ENCODE results near the gene MACF1. TPM values are rescaled to one million over a fixed set of nuclear protein-coding genes. Genes with fewer than 3 reads are reported as not detected.

The MACF1 gene
- total and polyA plus RNA-seq, 4 donors: 23.3 to 216 (median 51.2) TPM

DNA sequence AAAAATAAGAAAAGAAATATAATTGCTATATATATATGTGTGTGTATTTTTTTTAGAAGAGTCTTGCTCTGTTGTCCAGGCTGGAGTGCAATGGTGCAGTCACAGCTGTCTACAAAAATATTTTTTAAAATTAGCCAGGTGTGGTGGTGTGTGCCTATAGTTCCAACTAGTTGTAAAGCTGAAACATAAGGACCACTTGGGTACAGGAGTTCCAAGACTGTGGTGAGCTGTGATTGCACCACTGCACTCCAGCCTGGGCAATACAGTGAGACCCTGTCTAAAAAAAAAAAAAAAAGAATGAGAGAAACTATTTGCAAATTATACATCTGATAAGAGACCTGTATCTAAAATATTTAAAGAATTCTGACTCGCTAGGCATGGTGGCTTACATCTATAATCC is 328.9 kb downstream of the MACF1 start:
- 97% methylated on average over 1 of the region's 1 CpG for WGBS
- no peaks in the 10 kb centered on the region for H3K4me1 ChIP-seq (ENCODE audit: control insufficient read depth in 4 of 4, insufficient read depth in 4 of 4, low read length in 3 of 4)
- TF ChIP-seq HNF4A (conservative IDR thresholded peaks at IDR 0.05) (no peak), HNF4G (IDR thresholded peaks at IDR 0.05) (no peak), FOXA2 (IDR thresholded peaks at IDR 0.05) (no peak), EGR1 (IDR thresholded peaks at IDR 0.05; ENCODE audit: low read depth in 2 of 2) (no peak), NR2F2 (IDR thresholded peaks at IDR 0.05) (no peak)

More for the DNA sequence above, 328.9 kb downstream of the MACF1 start:
- Histone ChIP-seq H3K9ac (ENCODE audit: low read depth in 1 of 2, low read length in 2 of 2) (no peak overlapping the region), H3K27ac (ENCODE audit: low read depth in 1 of 2, low read length in 2 of 2) (no peak overlapping the region), H3K9me3 (ENCODE audit: control insufficient read depth in 4 of 4, low read length in 3 of 4) (no peaks in the 10 kb centered on the region), H3K36me3 (ENCODE audit: control insufficient read depth in 4 of 4, insufficient read depth in 3 of 4, low read depth in 1 of 4, low read length in 3 of 4) (peaks cover 6 to 36% (median 10%) of the 10 kb centered on the region in 4 donors), H3K27me3 (ENCODE audit: control insufficient read depth in 4 of 4, insufficient read depth in 4 of 4, low read length in 3 of 4) (no peaks in the 10 kb centered on the region), H3K4me3 (ENCODE audit: low read depth in 1 of 3, low read length in 3 of 3) (no peak overlapping the region)
- DNase-seq (ENCODE audit: low spot score): no peak

Other genes with a start within 250 kb of the MACF1 start
- 10 to 100 TPM; 30.0 to 52.4 TPM for gene AKIRIN1, start 213.4 kb upstream of the MACF1 start, total RNA-seq
- gene AKIRIN1, start 213.4 kb upstream of the MACF1 start, polyA plus RNA-seq: 10 to 100 TPM; 18.2 to 23.6 TPM
- gene NDUFS5, start 178.3 kb upstream of the MACF1 start, total RNA-seq: 100 to 1,000 TPM; 193 to 213 TPM
- 100 to 1,000 TPM; 259 to 308 TPM for gene NDUFS5, start 178.3 kb upstream of the MACF1 start, polyA plus RNA-seq